GM19463 (cell line): Measurements from ENCODE around the gene SKOR1.

ENCODE experiments used
- ATAC-seq: cut with Tn5 transposase; IDR thresholded peaks from one replicate; pipeline ENCODE4 v1.9.1; 2021; ENCODE audit warnings: mild to moderate bottlenecking, moderate library complexity; ENCODE audit not compliant: unreplicated experiment

The SKOR1 gene

DNA sequence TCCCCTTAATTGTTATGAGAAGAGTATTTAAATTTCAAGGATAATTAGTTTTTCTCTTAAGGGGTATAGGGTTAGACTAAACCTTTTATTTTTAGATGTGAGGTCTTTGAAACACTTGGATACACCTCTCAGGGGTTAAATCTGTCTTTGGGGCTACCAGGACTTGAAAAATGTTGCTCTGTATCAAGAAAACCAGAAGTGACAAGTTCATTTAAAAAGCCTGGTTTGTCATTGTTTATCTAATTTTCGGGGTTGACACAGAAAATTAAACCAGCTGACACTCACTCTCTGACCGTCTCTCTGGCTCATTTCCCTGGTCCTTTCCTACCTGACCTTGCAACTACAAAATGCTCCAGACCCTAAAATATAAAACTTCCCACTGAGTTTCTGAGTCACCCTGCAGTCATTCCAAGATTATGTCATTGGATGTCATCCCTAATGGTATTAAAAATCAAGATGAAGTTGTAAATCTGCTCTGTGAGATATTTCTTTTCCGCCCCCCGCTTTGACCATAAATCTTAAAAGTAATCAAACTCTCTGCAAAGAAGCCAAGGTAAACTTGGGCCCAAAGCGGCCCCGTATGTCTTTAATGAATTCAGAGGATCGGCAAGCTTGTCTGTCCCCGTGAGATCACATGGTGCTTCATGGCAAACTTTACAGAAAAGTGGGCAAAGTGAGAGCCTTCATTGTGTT lies 32.9 kb upstream of the SKOR1 start:
- ATAC-seq, result no peak

DNA sequence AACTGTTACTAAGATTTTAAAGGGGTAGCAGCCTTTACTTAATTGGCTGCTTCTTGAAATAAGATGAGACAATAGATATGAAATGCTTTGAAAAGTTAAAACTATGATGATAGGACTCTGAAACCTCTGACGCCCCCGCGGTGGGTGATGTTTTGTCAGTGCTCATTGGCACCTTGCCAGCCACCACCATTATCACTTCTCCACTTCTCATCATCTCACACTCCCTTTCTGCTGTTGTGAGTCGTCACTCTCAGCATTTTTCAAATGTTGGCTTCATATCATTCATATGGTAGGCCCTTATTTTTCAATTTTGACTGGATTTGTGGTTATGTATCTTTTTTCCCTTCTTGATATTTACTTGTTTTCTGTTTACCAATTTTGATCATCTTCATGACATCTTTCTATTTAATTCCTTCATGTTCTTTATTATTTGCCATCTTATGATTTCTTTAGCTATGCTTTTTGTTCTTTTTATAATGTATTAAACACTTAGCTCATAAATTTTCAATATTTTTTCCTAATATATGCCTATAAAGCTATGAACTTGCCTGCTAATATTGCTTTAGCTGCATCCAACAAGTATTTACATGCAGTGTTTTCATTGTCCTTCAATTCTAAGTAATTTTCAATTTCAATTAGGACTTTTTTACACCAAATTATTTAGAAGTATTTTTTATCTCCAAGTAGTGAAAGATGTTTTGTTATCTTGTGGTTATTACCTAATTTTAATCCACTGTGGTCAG lies 30.3 kb upstream of the SKOR1 start:
- no peak for ATAC-seq

DNA sequence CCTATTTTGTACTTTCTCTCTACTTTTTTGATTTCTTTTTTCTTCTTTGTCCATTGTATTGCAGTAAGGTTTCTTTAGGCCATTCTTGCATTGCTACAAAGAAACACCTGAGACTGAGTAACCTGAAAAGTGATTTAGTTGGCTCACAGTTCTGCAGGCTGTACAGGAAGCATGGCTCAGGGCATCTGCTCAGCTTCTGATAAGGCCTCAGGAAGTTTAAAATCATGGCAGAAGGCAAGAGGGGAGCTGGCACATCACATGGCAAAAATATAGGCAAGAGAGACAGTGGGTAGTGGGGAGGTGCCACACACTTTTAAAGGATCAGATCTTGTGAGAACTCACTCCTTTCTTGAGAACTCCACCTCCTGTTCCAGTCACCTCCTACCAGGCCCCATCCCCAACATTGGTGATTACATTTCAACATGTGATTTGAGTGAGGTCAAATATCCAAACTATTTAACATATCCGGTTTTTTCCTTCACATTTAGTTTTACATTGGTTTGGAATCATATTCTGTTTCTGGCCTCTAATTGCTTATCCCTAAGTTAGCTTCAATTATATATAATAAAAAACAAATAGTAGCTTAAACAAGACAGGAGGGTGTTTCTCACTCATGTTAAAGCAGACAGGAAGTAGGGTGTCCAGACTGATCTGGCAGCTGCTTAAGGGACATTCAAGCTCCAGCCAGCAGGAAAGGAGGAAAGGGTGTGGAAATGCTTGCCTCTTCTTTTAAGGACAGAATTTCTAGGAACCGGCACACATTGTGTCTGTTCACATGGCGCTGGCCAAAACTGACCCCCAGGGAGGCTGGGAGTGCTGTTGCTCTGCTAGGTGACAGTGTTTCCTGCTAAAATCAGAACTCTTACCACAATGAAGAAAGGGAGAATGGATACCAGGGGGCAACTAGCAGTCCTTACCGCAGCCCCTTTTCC lies 28.8 kb upstream of the SKOR1 start:
- ATAC-seq, result no peak

DNA sequence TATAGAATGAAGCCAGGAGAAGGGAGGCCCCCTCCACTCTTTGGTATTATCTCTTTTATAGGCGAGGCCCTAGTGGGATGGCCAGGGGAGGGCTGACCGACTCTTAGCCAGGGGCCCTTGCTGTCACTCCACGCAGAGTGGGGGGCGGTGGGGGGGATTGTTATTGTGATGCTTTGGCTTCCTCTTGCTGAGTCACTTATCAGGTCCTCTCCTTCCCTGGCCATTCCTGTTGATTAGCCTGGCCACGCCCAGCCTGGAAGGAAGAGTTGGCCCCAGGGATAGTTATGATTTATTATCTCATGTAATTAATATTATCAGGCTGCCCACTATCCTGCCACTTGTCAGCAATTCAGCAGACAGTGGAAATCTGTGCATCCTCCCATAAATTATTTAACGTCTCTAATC lies 25.5 kb upstream of the SKOR1 start:
- no peak for ATAC-seq

DNA sequence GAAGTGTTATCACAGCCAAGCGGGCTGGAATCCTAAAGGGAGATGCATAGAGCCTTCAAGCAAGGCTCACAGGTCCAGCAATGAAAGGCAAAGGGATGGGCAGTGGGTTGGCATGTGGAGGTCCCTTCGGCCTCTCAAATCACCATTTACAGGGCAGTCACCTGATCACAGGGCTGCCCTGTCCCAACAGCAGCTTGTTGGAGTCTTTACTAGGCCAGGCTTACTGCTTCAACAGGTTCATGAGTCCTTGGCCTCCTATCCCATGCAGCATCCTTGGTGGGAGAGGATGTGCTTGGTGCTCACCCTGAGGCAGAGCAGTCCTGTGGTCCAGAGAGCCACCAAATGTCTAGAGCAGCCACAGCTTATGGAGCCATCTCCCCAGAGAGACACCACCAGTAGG lies 24.2 kb upstream of the SKOR1 start:
- no peak for ATAC-seq

DNA sequence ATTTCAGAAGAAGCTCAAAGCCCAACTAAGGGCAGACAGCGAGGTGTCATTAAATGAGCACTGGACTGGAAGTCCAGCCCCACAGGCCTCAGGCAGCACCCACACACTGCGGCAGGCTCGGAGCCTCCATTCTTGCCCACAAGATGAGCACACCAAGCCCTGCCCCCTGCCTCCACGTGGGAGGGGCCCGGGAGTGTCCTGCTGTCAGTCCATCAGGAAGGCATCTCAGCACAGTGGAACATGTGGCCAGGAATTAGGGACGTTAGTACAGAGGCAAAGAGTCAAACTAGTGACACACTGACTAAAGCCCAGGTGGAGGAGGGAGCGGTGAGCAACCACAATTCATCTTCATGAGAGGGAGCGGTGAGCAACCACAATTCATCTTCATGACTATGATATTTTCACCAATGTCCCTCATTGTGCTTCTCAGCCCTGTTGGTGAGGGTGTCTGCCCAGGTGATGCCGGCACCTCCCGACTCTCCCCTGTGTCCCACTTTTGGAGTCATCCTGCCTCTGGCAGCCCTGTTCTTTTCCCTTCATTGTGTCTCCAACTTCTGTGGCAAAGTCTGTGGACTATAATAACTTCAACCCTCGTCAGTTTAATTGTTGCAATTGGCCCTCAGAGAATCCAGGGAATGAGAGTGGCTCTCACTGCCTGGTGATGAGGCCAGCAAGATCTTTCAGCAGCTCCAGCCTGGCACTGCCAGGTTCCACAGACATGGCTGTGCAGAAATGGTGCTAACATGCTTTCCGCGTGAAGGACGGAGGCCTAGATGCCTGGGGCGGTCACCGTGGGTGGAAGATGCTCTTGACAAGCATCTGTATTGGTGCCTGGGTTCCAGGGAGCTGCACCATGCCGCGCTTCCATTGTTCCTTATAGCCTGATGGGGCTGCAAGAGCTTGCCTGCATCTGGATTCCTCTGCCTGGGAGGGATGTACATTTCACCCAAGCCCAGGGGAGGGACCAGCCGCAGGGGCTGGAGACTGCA lies 23.1 kb upstream of the SKOR1 start:
- no peak for ATAC-seq

DNA sequence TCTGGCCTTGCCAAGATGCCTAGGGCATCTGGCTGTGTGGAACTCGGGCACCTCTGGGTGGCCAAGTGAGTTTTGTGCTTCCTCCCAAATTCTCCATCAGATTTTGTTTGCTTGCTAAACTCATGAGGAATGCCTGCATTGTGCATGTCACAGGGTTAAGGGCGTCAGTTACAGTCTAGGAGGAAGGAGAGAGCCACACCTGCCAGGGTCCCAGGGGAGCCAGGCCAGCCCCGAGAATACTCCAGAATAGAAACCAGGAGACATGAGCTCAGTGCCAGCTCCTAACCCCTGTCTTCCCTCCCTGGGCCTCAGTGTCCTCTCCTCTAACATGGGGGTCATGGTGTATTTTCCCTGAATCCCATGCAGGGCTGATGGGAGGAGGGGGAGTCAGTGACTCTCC lies 22.0 kb upstream of the SKOR1 start:
- no peak for ATAC-seq

DNA sequence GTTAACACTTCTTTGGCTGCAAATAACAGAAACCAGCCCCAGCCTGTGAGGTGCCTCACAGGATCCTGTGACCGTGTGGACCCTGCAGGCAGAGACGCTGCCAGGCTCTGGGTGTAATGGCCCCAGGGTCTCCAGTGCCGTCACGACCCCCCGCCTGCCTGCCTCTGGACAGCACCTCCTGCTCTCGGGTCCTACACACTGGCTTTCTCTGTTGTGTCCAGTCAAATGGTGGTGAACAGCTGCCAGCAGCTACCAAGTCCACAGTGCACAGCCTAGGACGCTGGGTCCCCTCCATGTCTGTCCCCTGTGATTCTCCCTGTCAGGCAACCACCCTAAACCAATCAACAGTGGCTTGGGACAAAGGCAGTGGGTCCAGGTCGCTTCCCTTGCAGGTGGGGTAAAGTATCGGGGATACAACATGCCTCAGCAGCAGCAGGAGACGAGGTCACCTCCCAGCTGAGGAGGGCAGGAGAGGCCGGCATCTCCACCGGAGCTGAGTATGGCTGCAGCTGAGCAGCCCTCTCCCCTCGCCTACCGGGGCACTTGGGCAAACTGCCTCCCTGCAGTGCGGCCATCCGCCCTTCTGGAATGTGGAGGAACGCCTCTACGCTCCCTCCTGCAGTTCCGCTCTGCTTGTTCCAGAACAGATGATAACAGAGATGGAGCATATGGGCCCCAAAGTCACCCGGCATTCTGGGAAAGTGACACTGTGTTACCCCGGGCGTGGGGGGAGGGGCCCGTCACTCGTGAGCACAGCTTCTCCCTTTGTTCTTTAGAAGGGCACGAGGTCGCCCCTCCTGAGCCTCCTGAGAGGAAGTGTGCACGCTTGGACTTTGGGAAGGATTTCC lies 21.1 kb upstream of the SKOR1 start:
- no peak for ATAC-seq

DNA sequence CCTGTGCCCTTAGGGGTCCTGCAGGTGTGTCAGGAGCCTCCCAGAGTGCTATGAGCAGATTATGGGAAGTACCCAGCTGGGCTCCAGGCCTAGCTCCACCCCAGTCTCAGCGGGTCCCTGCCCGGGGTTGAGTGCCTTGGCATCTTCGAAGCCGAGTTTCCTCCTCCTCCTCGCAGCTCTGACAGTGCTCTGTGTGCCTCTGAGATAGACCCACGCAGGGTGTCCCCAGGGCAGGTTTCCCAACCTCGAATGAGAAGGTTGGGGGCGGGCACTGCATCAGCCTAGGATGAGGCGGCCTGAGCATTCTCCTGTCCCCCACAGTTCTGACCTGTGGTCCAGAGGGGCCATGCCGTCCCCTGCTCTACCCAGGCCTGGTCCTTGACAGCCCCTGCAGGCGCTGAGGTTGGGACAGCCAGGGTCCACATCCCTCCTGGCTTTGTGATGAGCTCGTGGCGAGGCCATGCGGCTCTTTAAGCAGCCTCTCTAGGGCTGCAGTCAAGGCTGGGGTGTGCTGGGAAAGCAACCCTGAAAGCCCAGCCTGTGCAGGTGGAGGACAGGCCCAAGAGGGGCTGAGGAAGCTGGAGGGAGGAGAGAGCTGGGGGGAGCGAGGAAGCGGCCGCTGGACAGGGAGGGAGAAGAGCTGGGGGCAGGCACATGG lies 20.2 kb upstream of the SKOR1 start:
- ATAC-seq, result no peak

DNA sequence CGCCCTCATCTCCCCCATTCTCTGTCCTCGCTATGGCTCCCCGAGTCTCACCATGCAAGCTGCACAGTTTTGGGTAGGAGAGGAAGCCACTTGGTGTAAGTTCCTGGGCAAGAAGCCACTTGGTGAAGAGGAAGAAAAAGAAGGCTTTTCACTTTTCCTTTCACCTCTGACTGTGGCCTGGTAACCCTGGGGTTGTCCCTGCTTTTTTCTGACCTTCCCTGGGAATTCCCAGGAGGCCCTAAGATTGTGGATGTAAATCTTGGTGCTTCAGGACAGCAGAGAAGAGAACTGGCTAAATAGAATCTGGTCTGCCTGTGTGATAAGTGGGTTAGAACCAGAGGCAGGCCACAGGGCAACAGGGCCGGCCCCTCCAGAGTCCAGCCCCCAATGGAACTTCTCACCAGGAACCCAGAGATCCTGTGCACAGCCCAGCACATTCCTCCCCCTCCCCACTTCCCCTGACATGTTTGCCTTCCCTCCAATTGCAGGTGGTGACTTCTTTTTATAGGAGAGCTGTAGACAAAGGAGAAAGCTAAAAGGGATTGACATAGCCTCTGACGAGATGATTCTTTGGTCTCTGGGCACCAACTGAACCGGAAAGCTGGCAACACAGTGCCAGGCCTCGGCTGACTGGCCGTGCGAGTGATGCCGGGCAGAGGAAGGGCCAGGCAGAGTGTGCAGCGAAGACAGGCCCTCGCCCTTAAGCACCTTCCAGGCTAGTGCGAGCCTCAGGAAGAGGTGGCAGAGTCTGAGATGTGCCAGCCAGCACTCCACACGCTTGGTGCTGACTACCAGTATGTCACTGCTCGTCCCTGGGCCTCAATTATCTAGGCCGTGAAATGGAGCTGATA lies 19.4 kb upstream of the SKOR1 start:
- ATAC-seq, result no peak

DNA sequence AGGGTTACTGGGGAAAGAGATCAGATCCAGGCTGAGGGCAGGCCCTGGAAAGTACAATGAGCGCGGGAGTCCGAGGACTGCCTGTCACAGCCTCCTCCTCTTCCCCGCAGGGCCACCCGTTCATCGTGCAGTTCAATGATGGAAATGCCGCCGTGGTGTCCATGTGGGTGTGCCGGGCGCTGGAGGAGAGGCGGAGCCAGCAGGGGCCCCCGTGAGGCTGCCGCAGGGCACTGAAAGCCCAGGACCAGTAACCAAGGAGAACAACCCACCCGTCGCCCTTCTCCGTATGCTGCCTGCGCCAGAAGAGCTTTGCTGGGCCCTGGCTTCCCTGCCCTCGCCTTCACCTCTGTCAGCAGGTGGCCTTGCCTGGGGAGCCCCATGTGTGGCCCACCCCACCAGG lies 18.8 kb upstream of the SKOR1 start:
- ATAC-seq, result no peak

DNA sequence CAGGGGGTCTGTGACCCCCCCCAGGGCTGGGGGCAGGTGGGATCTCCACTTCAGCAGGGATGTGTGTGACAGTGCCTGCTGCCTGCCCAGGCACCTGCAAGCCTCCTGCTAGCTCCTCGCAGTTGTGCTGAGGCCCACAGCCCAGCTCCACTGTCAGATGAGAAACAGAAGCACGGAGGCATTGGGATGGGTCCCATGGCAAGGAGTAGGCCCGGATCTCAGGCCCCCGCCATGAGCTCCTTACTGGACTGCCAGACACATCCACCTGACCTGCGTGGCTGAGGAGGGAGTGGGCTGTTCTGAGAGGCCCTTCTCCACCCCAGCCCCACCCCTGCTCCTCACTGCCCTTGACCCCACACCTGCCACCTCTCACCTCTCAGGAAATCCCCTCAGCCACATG lies 18.2 kb upstream of the SKOR1 start:
- ATAC-seq, result no peak

DNA sequence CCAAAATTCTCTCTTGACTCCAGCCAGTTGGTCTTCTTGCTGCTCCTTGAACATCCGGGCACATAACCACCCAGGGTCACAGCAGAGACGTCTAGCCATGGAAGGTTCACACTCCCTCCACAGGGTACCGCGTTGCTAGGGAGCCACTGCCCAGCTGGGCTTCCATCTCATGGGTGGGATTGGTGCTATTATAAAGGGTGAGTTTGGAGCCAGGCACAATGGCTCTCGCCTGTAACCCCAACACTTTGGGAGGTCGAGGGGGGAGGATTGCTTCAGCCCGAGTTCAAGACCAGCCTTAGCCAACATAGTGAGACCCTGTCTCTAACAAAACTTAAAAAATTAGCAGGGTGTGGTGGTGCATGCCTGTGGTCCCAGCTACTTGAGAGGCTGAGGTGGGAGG lies 17.5 kb upstream of the SKOR1 start:
- ATAC-seq, result no peak

DNA sequence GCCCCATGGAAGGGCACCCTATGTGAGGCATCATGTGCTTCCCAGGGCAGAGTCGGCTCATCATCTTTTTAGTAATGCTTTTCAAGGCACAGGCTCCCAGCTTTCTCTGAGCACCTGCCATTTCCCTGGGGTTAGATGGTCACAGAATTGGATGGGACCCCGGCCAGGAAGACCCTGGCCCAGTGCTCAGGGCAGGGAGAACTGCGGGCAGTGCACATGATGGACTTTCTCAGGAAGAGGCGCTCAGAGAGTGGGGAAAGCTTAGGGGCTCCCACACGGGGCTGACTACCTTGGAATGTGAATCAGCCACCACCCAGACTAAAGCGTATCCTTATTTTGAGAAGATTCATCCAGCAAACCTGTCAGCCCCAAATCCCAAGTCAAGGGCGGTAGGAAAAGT lies 16.5 kb upstream of the SKOR1 start:
- no peak for ATAC-seq

DNA sequence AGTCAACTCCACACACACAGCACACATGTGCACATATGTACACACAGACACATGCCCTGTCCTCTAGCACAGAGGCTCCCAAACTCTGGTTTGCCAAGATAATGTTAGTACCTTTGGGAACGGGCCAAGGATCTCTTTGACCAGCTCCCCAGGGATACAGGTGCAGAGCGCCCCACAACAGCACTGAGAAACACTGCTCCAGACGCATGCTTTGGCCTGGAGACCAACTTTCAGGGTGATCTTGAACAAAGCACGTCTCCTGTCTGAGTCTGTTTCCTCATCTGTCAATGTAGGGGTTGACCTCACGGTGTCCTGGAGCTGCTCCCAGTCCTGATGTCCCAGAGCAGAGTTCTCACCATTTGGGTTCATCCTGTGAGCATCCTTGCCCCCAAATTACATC lies 15.9 kb upstream of the SKOR1 start:
- no peak for ATAC-seq

DNA sequence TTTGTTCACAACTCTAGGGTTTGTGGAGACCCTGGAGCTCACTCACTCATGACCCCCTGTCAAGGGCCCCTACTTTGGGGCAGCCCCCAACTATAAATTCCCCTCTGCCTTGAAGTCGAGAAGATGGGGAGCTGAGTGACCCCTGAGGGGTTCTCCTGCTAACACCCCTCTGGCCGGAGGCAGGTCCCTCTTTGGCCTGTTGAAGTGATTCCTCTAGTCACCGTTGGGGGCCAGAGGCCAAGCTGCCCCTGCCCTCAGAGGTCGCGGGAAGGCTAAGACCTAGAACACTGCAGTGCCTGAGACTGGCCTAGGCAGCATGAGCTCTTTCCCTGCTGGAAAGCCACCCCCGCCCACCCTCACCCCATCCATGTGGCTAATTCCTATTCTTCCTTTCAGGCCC lies 15.4 kb upstream of the SKOR1 start:
- ATAC-seq, result no peak

DNA sequence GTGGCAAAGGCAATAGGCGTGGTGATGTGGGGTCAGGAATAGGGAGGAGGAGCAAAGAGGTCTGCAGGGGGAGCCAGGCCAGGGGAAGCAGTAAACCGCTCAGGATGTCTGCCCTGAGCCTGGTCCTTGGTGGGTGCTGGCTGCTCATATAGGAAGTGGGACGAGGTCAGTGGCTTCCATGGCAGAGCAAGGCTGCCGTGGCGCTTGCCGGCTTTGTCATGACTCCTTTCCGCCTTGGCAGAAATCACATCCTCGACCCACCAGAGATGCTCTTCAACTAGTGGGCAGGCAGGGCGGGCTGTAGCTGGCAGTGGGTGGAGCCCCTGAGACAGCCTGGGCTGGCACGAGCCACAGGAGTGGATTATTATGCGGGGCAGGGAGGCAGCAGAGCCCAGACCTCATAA lies 13.1 kb upstream of the SKOR1 start:
- ATAC-seq, result no peak

DNA sequence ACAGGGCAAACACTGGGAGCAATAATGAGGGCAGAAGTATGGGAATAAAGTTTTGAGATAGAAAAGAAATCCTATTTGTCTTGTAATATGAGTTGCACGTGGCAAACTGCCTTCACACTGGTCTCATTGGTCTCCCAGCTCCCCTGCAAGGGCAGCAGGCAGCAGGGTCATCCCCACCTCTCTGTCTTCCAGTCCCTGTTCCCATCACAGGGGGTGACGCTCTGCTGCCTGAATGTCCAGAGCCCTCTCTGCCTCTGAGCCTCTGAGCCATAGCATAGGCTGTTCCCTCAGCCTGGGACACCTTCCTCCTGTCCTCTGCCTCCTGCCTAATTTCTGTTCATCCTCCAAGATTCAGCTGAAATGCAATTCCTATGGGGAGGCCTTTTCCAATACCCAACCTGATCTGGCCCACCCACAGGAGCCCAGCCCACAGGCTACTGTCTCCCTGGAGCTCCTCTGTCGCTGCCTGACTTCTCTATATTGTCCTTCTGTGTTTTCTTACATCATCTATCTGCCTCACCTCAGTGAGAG lies 12.1 kb upstream of the SKOR1 start:
- ATAC-seq, result no peak
